HG02678 (cell line): Measurements from ENCODE around the gene NLRC3.
"Not testable (repeated sequence)": the region's sequence is repeated elsewhere in the genome, so short reads cannot be mapped to it uniquely, and the experiment has no call there.

ENCODE experiments used
- ATAC-seq: cut with Tn5 transposase; IDR thresholded peaks from one replicate; pipeline ENCODE4 v1.9.1; 2021; ENCODE audit warnings: mild to moderate bottlenecking, moderate library complexity; ENCODE audit not compliant: unreplicated experiment

Gene NLRC3

GRCh38 chr16:3515897-3516296 is 61.3 kb downstream of the NLRC3 start:
- no peak for ATAC-seq

- ATAC-seq = no peak
Measured at GRCh38 chr16:3514621-3515020, 62.6 kb downstream of the NLRC3 start.

- no peak for ATAC-seq
Measured at GRCh38 chr16:3513892-3514583, 63.2 kb downstream of the NLRC3 start.

GRCh38 chr16:3511286-3512180 is 65.7 kb downstream of the NLRC3 start:
- ATAC-seq = no peak

DNA sequence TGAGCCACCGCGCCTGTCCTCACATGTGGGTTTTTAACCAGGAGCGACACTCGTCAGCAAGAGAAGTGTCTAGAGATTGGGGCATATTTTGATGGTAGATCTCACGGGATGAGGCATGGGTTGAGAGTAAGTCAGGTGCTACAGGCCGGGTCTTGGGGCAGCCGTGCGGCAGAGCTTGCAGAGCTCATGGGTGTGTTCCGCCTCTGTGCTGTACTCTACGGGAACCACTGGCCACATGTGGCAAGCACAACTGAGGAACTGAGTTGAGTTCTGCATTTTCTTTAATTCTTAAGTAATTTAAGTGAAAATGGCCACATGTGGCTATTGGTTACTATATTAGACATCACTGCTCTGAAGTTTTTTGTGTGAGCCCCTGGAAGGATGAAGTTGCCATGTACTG is 66.8 kb downstream of the NLRC3 start:
- no peak for ATAC-seq

DNA sequence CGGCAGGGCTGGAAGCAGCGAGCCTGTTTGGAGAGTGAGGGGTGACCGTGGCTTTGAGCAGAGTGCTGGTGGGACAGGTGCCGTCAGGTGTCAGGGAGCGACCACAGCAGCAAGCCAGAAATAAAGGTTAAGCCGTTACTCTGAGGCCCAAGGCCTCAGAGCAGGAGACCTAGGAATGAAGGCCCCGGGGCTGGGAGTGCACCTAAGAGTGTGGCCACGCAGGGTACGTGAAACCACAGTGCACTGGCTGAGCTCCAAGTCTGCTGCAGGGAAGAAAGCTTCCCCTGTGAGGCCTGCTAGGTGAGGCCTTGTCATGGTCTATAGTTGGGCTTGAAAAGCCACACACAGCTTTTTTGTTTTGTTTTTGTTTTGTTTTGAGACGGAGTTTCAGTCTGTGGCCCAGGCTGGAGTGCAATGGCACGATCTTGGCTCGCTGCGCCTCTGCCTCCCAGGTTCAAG is 67.7 kb downstream of the NLRC3 start:
- ATAC-seq = no peak

DNA sequence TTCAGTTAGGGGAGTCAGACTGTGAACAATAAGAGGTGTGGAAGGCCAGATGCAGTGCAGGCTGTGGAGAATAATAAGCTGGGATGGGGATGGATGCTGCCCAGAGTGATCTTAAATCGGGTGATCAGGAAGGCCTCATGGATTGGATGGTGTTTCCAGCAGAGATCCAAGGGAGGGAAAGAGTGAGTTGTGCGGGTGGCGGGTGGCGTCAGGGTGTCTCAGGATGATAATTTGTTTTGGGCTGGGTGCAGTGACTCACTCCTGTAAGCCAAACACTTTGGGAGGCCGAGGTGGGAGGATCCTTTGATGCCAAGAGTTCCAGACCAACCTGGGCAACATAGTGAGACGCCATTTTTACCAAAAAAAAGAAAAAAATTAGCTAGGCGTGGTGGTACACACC is 68.5 kb downstream of the NLRC3 start:
- no peak for ATAC-seq

DNA sequence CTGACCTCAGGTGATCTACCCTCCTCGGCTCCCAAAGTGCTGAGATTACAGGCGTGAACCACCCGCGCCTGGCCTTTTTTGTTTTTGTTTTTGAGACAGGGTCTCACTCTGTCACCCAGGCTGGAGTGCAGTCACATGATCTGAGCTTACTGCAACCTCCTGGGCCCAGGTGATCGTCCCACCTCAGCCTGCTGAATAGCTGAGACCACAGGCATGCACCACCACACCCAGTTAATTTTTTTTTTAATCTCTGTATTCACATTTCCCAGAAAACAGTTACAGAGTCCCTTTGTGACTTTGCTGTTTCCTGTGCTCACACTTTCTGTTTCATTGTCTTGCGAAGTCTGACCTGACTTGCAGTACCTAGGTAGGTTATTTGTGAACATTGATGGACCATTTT is 73.7 kb downstream of the NLRC3 start:
- ATAC-seq = no peak

GRCh38 chr16:3501783-3502400 is 75.3 kb downstream of the NLRC3 start:
- no peak for ATAC-seq

DNA sequence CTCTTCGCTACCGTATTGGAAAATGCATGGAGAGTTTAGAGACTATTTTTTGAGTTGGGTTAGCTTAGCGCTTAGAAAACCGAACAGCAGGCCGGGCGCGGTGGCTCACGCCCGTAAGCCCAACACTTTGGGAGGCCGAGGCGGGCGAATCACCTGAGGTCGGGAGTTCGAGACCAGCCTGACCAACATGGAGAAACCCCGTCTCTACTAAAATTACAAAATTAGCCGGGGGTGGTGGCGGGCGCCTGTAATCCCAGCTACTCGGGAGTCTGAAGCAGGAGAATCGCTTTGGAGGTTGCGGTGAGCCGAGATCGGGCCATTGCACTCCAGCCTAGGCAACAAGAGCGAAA is 75.8 kb downstream of the NLRC3 start:
- ATAC-seq = not testable (repeated sequence)

DNA sequence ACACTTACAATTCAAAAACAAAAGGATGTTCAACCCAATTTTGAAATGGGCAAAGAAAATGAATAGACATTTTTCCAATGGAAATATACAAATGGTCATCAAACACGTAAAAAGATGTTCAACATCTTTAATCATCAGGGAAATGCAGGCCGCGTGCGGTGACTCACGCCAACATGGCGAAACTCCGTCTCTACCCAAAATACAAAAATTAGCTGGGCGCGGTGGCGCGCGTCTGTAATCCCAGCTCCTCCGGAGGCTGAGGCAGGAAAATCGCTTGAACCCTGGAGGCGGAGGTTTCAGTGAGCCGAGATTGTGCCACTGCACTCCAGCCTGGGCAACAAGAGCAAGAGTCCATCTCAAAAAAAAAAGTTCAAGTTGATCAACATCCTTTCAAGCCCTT is 78.2 kb downstream of the NLRC3 start:
- no peak for ATAC-seq

GRCh38 chr16:3497771-3498170 is 79.4 kb downstream of the NLRC3 start:
- ATAC-seq = no peak

DNA sequence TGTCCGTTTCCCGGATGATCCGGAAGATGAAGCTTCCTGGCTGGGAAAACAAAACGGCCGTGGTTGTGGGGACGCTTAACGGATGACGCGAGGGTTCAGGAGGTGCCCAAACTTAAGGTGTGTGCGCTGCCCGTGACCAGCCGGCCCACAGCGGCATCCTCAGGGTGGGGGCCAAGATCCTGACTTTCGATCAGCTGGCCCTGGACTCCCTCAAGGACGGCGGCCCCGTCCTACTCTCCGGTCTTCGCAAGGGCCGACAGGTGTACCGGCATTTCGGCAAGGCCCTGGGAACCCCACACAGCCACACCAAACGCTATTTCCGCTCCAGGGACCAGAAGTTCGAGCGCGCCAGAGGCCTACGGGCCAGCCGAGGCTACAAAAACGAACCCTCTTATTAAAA is 80.8 kb downstream of the NLRC3 start:
- ATAC-seq = no peak

DNA sequence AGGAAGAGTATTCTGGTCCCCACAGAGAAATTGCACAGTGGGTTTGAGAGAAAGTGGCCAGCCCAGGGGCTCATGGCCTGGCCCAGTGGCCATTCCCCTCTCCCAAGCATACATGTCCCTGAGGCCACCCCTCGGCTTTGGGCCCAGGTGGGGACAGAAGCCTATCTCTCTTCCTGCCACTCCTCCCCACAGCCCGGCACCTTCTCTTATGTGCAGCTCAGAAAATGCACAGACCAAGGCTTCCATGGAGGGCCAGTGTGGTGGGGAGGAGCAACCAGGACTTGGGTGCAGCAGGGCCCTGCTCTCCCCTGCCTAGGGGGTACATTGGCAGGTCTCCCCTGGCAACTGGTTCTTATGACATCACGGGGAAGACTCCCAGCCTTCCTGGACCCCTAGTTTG is 82.0 kb downstream of the NLRC3 start, which contains the start of gene C16orf90:
C16orf90 (minus strand) TSS at position 314 of the 400 bp plus-strand sequence; CDS start at position 246, 68 bp downstream.
- ATAC-seq = no peak

DNA sequence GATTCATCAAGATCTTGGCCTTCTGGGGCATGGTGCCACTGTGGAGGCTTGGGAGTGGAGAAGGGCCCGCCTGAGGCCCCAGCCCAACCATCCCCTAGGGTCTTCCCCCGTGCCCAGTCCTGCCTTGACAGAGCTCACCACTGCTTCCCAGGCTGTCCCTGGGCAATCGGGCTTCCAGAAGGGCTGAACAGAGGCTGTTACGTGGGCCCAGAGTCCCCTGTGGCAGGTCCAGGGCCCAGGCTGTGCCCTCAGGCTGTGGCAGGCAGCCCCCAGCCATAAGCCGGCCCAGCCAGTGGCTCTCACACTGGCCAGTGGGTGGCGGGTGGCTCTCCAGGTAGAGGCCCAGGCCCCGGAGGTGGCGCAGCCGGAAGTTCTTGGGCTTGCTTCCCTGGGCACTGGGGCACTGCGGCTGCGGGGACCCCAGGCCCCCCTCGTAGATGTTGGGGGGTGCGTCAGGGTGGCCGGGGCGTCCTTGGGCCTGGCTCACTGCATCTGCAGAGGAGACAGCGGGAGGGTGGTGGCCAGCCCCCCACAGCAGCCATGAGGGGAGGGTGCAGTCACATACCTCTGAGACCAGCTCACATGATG is 82.7 kb downstream of the NLRC3 start:
- ATAC-seq = no peak

DNA sequence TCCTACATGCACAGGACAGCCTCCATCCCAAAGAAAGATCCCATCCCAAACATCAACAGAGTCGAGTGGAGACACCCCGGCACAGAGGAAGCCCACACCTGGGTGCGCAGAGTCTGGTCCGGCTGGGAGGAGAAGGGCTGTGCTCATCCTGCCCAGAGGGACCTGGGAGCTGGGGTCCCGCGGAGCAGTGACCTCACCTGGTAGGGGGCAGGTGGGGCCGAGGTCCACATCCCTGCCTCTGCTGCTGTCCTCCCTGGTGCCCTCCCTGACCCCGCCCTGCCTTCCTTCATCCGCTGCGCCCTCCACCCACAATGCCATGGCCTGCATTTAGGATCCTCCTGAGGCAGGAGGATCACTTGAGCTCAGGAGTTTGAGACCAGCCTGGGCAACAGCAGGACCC is 84.8 kb downstream of the NLRC3 start:
- ATAC-seq = no peak

DNA sequence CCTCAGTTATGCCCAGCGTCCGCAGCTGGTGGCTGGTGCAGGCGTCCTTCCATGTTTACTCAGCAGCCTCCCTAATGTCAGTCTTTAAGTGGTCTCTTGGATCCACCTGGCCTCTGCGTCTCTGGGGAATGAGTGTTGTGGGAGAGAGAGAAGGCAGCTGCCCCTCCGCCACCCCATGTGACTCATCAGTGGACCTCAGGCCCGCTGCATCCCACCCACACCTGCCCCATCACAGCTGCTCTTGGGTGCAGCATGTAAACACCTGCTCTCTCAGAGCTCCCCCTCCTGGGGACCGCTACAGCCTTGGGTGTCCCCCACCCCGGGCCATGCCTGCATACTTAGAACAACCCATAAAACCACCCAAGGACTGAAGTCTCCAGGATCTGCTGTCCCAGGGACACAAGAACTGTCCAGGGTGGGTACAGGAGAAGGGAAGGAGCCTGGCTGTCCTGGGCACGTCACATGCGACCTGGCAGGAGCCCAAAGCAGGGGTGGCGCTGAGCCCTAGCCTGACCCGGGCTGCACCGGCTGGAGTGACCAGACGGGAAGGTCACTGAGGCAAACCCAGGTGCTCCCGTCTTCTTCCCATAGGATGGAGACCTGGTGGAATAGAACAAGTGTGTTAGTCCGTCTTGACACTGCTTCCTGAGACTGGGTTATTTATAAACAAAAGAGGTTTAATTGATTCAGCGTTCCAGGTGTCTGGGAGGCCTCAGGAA is 86.1 kb downstream of the NLRC3 start:
- no peak for ATAC-seq
